K562 (cell line): ENCODE results near the gene FXYD1.

ENCODE experiments used
- FOXO4 ChIP-seq: fragments of 450-650 bp; formaldehyde crosslinking; IDR thresholded peaks from 2 replicates; pipeline ENCODE4 v1.4.0; 2020; ENCODE audit warnings: mild to moderate bottlenecking, moderate library complexity
- NFIC ChIP-seq: fragments of 450-650 bp; IDR thresholded peaks from 2 replicates; pipeline ENCODE4 v1.6.1; 2017; ENCODE audit warnings: mild to moderate bottlenecking, inconsistent platforms
- ZC3H11A ChIP-seq: IDR thresholded peaks from 2 replicates; pipeline ENCODE4 v1.6.1; 2012; ENCODE audit warnings: low read depth, low read length, improper control_type of control experiment
- ZFP30 ChIP-seq: fragments of 250-450 bp; sonication (Bioruptor Pico); IDR thresholded peaks from 2 replicates; pipeline ENCODE4 v1.8.0; 2022; ENCODE audit warnings: moderate library complexity, mild to moderate bottlenecking, inconsistent platforms, borderline replicate concordance

GRCh38 chr19:35099897-35100275, 38.7 kb upstream of the FXYD1 start:
- TF ChIP-seq ZC3H11A = no peak
- no peak for TF ChIP-seq ZFP30 (CRISPR knock-in tag)
- no peak for TF ChIP-seq FOXO4
- no peak for TF ChIP-seq NFIC
